K562 (cell line): ENCODE data around the gene ANKRD65. TPM values are rescaled to one million over a fixed set of nuclear protein-coding genes. Genes with fewer than 3 reads are reported as not detected.

Experiments
- ARID1B ChIP-seq: fragments of 450-650 bp; IDR thresholded peaks from 2 replicates; pipeline ENCODE4 v1.6.1; 2016; ENCODE audit warnings: antibody characterized with exemption, mild to moderate bottlenecking, inconsistent platforms
- CBFB ChIP-seq: sonication (generic); formaldehyde crosslinking; IDR thresholded peaks from 2 replicates; pipeline ENCODE4 v1.4.0; 2020; ENCODE audit warnings: mild to moderate bottlenecking, missing genetic modification reagents
- CEBPB ChIP-seq: fragments of 450-650 bp; IDR thresholded peaks from 2 replicates; pipeline ENCODE4 v1.6.1; 2016; ENCODE audit warnings: missing genetic modification characterization, missing compliant biosample characterization
- CHCHD3 ChIP-seq: fragments of 250-450 bp; sonication (Bioruptor Pico); IDR thresholded peaks from 2 replicates; pipeline ENCODE4 v2.1.2; 2022; ENCODE audit warnings: mild to moderate bottlenecking
- DDX20 ChIP-seq: fragments of 450-650 bp; IDR thresholded peaks from 2 replicates; pipeline ENCODE4 v1.6.1; 2016; ENCODE audit warnings: missing genetic modification characterization, low read depth, mild to moderate bottlenecking, missing compliant biosample characterization, moderate library complexity
- FOXK1 ChIP-seq: sonication (generic); formaldehyde crosslinking; IDR thresholded peaks from 2 replicates; pipeline ENCODE4 v1.8.0; 2022; ENCODE audit warnings: missing genetic modification reagents, mild to moderate bottlenecking, borderline replicate concordance
- KLF16 ChIP-seq: IDR thresholded peaks from 2 replicates; pipeline ENCODE4 v1.6.1; 2016; ENCODE audit warnings: antibody characterized with exemption
- MEF2D ChIP-seq: conservative IDR thresholded peaks from 2 replicates; pipeline ENCODE4 v1.6.1; 2016; ENCODE audit warnings: low read depth, missing genetic modification characterization, missing compliant biosample characterization
- NR2C2 ChIP-seq, 2 experiments: fragments of 200-800 bp in 1 of 2; sonication (Bioruptor generic) in 1 of 2; sonication (generic) in 1 of 2; formaldehyde crosslinking in 1 of 2; IDR thresholded peaks; 2 replicates each; pipeline versions ENCODE4 v1.6.1 to v1.8.0; 2016 to 2022; ENCODE audit warnings: mild to moderate bottlenecking in 1 of 2, missing compliant biosample characterization in 1 of 2, missing genetic modification characterization in 1 of 2, missing genetic modification reagents in 1 of 2
- polyA plus RNA-seq, 8 experiments: library from polyadenylated mRNA; depleted of rRNA in 4 of 8; stranded (reverse) in 5 of 8; unstranded in 3 of 8; fragments of >200 nt; fragmentation: Nextera tagmentation in 2 of 8; fragmentation: Illumina TruSeq in 1 of 8; extraction: Ambion mirVana in 2 of 8; extraction: Trizol in 1 of 8; gene quantifications; 2 replicates each; pipeline versions ENCODE4 v1.2.1 to v1.2.3, GENCODE V29; 2011 to 2014; ENCODE audit warnings: inconsistent platforms in 1 of 8, missing spikeins in 1 of 8
- total RNA-seq, 7 experiments: library from RNA; depleted of rRNA in 6 of 7; stranded (reverse); fragments of >200 nt in 6 of 7; fragmentation: Illumina TruSeq in 2 of 7; extraction: Trizol in 2 of 7; gene quantifications; 2 replicates each; pipeline versions ENCODE4 v1.2.1 to v1.2.3, GENCODE V29; 2011 to 2021; ENCODE audit warnings: low replicate concordance in 1 of 7
- TF ChIP-seq, protein P1 (sequence below): fragments of 450-650 bp; conservative IDR thresholded peaks from 2 replicates; pipeline ENCODE4 v1.6.1; 2016; ENCODE audit warnings: missing genetic modification characterization, low read depth, mild to moderate bottlenecking, missing compliant biosample characterization, moderate library complexity
- TF ChIP-seq, protein P2 (sequence below): fragments of 250-450 bp; sonication (Bioruptor Pico); IDR thresholded peaks from 2 replicates; pipeline ENCODE4 v1.9.0; 2021; ENCODE audit warnings: mild to moderate bottlenecking
- TF ChIP-seq, protein P3 (sequence below): sonication (generic); formaldehyde crosslinking; IDR thresholded peaks from 2 replicates; pipeline ENCODE4 v1.9.0; 2022; ENCODE audit warnings: mild to moderate bottlenecking, missing genetic modification reagents
- TF ChIP-seq, protein P4 (sequence below), 2 experiments: fragments of 450-650 bp; IDR thresholded peaks; 2 replicates each; pipeline ENCODE4 v1.6.1; 2018; ENCODE audit warnings: mild to moderate bottlenecking in 2 of 2, low read depth in 1 of 2; ENCODE audit not compliant: partially characterized antibody in 2 of 2
- TF ChIP-seq, protein P5 (sequence below): sonication (generic); formaldehyde crosslinking; IDR thresholded peaks from 2 replicates; pipeline ENCODE4 v1.8.1; 2023; ENCODE audit warnings: mild to moderate bottlenecking, missing genetic modification reagents

The ANKRD65 gene
- total and polyA plus RNA-seq, 9 of the 15 experiments (the other 6 are each of a cell fraction or from before 2014, with no cell fraction given): not detected

DNA sequence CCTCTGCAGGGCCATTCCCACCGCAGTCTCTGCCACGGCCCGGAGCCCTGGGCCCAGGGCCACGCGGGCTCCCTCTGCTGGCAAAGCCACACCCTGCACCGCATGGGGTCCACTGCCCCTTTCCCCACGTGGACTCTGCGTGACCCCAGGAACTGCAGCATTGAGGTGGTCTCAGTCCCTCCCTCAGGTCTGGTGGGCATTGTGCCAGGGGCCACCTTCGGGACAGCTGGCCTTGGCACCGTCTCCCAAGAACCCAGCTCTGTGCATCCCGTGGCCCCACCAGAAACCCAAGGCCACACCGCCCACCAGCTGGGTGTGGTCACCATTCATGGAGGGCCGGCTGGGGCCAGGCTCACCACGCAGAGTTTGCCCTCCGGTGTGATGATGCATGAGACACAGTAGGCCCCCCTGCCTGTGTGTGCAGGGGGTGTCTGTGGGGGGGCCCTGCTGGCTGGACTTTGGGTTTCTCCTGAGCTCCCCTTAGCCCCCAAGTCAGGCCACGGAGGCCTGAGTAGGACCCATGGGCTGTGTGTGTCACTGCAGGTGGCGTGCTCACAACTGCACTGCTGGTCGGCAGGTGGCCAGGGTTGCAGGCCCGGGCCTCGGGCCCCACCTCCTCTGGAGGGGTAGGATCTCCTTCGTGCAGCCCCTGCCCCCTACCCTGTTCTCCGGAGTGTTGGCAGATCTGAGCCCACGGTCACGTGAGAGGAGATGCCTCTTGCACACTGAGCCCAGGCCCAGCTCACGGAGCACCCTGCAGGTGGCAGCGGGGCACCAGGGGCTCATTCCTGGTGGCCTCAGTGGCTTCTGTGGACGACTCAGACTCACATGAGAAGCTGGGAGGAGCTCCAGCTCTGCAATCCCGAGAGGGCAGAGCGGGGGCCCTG, 20.2 kb upstream of the ANKRD65 start (continued):
- TF ChIP-seq, protein P1, sequence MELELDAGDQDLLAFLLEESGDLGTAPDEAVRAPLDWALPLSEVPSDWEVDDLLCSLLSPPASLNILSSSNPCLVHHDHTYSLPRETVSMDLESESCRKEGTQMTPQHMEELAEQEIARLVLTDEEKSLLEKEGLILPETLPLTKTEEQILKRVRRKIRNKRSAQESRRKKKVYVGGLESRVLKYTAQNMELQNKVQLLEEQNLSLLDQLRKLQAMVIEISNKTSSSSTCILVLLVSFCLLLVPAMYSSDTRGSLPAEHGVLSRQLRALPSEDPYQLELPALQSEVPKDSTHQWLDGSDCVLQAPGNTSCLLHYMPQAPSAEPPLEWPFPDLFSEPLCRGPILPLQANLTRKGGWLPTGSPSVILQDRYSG (tag): no peak
- TF ChIP-seq FOXK1 (no peak), DDX20 (tag) (no peak), CEBPB (no peak), CHCHD3 (no peak), ARID1B (peak; percentile 40; the same call in 1 of the 2 replicates), CBFB (peak; percentile 96), NR2C2 (CRISPR knock-in tag; IDR thresholded peaks at IDR 0.05) (peak; percentile 73; the same call in 1 of the 2 replicates), NR2C2 (tag; IDR thresholded peaks at IDR 0.05) (peak; percentile 39; the same call in 1 of the 2 replicates), MEF2D (tag) (no peak), KLF16 (0 out of 2 replicates have a peak, but pooled peaks have one; percentile 35)
- TF ChIP-seq, protein P2, sequence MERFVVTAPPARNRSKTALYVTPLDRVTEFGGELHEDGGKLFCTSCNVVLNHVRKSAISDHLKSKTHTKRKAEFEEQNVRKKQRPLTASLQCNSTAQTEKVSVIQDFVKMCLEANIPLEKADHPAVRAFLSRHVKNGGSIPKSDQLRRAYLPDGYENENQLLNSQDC (CRISPR knock-in tag): no peak
- TF ChIP-seq, protein P3, sequence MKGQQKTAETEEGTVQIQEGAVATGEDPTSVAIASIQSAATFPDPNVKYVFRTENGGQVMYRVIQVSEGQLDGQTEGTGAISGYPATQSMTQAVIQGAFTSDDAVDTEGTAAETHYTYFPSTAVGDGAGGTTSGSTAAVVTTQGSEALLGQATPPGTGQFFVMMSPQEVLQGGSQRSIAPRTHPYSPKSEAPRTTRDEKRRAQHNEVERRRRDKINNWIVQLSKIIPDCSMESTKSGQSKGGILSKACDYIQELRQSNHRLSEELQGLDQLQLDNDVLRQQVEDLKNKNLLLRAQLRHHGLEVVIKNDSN: peak; percentile 70
- TF ChIP-seq, protein P4, sequence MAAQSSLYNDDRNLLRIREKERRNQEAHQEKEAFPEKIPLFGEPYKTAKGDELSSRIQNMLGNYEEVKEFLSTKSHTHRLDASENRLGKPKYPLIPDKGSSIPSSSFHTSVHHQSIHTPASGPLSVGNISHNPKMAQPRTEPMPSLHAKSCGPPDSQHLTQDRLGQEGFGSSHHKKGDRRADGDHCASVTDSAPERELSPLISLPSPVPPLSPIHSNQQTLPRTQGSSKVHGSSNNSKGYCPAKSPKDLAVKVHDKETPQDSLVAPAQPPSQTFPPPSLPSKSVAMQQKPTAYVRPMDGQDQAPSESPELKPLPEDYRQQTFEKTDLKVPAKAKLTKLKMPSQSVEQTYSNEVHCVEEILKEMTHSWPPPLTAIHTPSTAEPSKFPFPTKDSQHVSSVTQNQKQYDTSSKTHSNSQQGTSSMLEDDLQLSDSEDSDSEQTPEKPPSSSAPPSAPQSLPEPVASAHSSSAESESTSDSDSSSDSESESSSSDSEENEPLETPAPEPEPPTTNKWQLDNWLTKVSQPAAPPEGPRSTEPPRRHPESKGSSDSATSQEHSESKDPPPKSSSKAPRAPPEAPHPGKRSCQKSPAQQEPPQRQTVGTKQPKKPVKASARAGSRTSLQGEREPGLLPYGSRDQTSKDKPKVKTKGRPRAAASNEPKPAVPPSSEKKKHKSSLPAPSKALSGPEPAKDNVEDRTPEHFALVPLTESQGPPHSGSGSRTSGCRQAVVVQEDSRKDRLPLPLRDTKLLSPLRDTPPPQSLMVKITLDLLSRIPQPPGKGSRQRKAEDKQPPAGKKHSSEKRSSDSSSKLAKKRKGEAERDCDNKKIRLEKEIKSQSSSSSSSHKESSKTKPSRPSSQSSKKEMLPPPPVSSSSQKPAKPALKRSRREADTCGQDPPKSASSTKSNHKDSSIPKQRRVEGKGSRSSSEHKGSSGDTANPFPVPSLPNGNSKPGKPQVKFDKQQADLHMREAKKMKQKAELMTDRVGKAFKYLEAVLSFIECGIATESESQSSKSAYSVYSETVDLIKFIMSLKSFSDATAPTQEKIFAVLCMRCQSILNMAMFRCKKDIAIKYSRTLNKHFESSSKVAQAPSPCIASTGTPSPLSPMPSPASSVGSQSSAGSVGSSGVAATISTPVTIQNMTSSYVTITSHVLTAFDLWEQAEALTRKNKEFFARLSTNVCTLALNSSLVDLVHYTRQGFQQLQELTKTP (IDR thresholded peaks at IDR 0.05; ENCODE audit: low read depth in 1 of 2, partially characterized antibody in 2 of 2): no peak
- TF ChIP-seq, protein P5, sequence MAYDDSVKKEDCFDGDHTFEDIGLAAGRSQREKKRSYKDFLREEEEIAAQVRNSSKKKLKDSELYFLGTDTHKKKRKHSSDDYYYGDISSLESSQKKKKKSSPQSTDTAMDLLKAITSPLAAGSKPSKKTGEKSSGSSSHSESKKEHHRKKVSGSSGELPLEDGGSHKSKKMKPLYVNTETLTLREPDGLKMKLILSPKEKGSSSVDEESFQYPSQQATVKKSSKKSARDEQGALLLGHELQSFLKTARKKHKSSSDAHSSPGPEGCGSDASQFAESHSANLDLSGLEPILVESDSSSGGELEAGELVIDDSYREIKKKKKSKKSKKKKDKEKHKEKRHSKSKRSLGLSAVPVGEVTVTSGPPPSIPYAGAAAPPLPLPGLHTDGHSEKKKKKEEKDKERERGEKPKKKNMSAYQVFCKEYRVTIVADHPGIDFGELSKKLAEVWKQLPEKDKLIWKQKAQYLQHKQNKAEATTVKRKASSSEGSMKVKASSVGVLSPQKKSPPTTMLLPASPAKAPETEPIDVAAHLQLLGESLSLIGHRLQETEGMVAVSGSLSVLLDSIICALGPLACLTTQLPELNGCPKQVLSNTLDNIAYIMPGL (CRISPR knock-in tag): no peak; the same call in 1 of the 2 replicates
